HEK293 (cell line): ENCODE measurements around the gene RAP1B.

Source experiments
- CTCF ChIA-PET: fragments of 350-600 bp; formaldehyde crosslinking; extraction: SDS; loops from one replicate; lab custom pipeline; 2021; ENCODE audit warnings: antibody characterized with exemption; lab: Yijun Ruan, JAX
- POLR2A ChIA-PET: fragments of 300-600 bp; formaldehyde crosslinking; extraction: SDS; loops from one replicate; lab custom pipeline; 2020; ENCODE audit warnings: antibody characterized with exemption, inconsistent platforms; lab: Yijun Ruan, JAX
- H3K27ac ChIP-seq: fragments of 200-500 bp; sonication (Bioruptor generic); 2 replicates; pipeline ENCODE4 v1.5.1; 2014; ENCODE audit warnings: low read depth, low read length, control low read depth, inconsistent platforms; ENCODE audit errors: extremely low read depth
- H3K36me3 ChIP-seq, 2 experiments: fragments of 200-500 bp in 1 of 2; sonication (Bioruptor generic) in 1 of 2; 1 replicate in 1 of 2; 2 replicates in 1 of 2; pipeline ENCODE4 v1.5.1; 2014 to 2017; ENCODE audit warnings: inconsistent platforms in 2 of 2, low read length in 2 of 2; ENCODE audit not compliant: control insufficient read depth in 2 of 2, insufficient read depth in 1 of 2
- H3K4me1 ChIP-seq: fragments of 200-500 bp; sonication (Bioruptor generic); 2 replicates; pipeline ENCODE4 v1.5.1; 2014; ENCODE audit warnings: mild to moderate bottlenecking, low read length, inconsistent platforms; ENCODE audit not compliant: control insufficient read depth, insufficient read depth
- H3K4me3 ChIP-seq: 2 replicates; pipeline ENCODE4 v1.5.1; 2011; ENCODE audit warnings: low read depth, mild to moderate bottlenecking, control low read depth, low read length, moderate library complexity
- H3K9me3 ChIP-seq: fragments of 200-500 bp; sonication (Bioruptor generic); 2 replicates; pipeline ENCODE4 v1.5.1; 2014; ENCODE audit warnings: low read depth, low read length, inconsistent platforms; ENCODE audit not compliant: control insufficient read depth, insufficient read depth
- BCL6B ChIP-seq: fragments of 450-650 bp; formaldehyde crosslinking; IDR thresholded peaks from 2 replicates; pipeline ENCODE4 v1.5.1; 2017; ENCODE audit warnings: missing biosample characterization, missing genetic modification characterization
- CTCF ChIP-seq: fragments of 450-650 bp; formaldehyde crosslinking; IDR thresholded peaks from 2 replicates; pipeline ENCODE4 v1.5.1; 2016; ENCODE audit warnings: missing biosample characterization, missing genetic modification characterization
- GLI4 ChIP-seq: fragments of 450-650 bp; formaldehyde crosslinking; IDR thresholded peaks from 2 replicates; pipeline ENCODE4 v1.5.1; 2016; ENCODE audit warnings: missing biosample characterization, missing genetic modification characterization
- GLIS1 ChIP-seq: fragments of 450-650 bp; formaldehyde crosslinking; IDR thresholded peaks from 2 replicates; pipeline ENCODE4 v1.5.1; 2016; ENCODE audit warnings: missing biosample characterization, missing genetic modification characterization
- MZF1 ChIP-seq: fragments of 450-650 bp; formaldehyde crosslinking; IDR thresholded peaks from 2 replicates; pipeline ENCODE4 v1.5.1; 2017; ENCODE audit warnings: missing biosample characterization, missing genetic modification characterization, borderline replicate concordance
- ZBTB7A ChIP-seq: fragments of 450-650 bp; formaldehyde crosslinking; IDR thresholded peaks from 2 replicates; pipeline ENCODE4 v1.5.1; 2016; ENCODE audit warnings: low read depth, missing biosample characterization, missing genetic modification characterization
- ZFP3 ChIP-seq: fragments of 450-650 bp; formaldehyde crosslinking; IDR thresholded peaks from 2 replicates; pipeline ENCODE4 v1.5.1; 2016; ENCODE audit warnings: low read depth, missing biosample characterization, missing genetic modification characterization
- ZNF146 ChIP-seq: fragments of 450-650 bp; formaldehyde crosslinking; IDR thresholded peaks from 2 replicates; pipeline ENCODE4 v1.5.1; 2016; ENCODE audit warnings: missing biosample characterization, missing genetic modification characterization
- ZNF394 ChIP-seq: fragments of 450-650 bp; formaldehyde crosslinking; IDR thresholded peaks from 2 replicates; pipeline ENCODE4 v1.5.1; 2016; ENCODE audit warnings: missing biosample characterization, missing genetic modification characterization, mild to moderate bottlenecking, moderate library complexity, borderline replicate concordance
- ZNF398 ChIP-seq: fragments of 450-650 bp; formaldehyde crosslinking; IDR thresholded peaks from 2 replicates; pipeline ENCODE4 v1.5.1; 2017; ENCODE audit warnings: missing biosample characterization, missing genetic modification characterization
- ZNF473 ChIP-seq: fragments of 450-650 bp; formaldehyde crosslinking; IDR thresholded peaks from 2 replicates; pipeline ENCODE4 v1.5.1; 2017; ENCODE audit warnings: missing biosample characterization, missing genetic modification characterization
- ZNF48 ChIP-seq: fragments of 450-650 bp; formaldehyde crosslinking; IDR thresholded peaks from 2 replicates; pipeline ENCODE4 v1.5.1; 2016; ENCODE audit warnings: missing biosample characterization, missing genetic modification characterization
- ZNF558 ChIP-seq: fragments of 450-650 bp; formaldehyde crosslinking; IDR thresholded peaks from 2 replicates; pipeline ENCODE4 v1.5.1; 2016; ENCODE audit warnings: missing biosample characterization, missing genetic modification characterization
- ZNF585B ChIP-seq: fragments of 450-650 bp; formaldehyde crosslinking; IDR thresholded peaks from 2 replicates; pipeline ENCODE4 v1.5.1; 2016; ENCODE audit warnings: missing biosample characterization, missing genetic modification characterization
- ZNF658 ChIP-seq: fragments of 450-650 bp; formaldehyde crosslinking; IDR thresholded peaks from 2 replicates; pipeline ENCODE4; 2016; ENCODE audit warnings: missing biosample characterization, missing genetic modification characterization
- TF ChIP-seq, protein P1 (sequence below): fragments of 450-650 bp; formaldehyde crosslinking; IDR thresholded peaks from 2 replicates; pipeline ENCODE4 v1.5.1; 2016; ENCODE audit warnings: missing biosample characterization, missing genetic modification characterization, borderline replicate concordance
- TF ChIP-seq, protein P2 (sequence below): fragments of 450-650 bp; formaldehyde crosslinking; IDR thresholded peaks from 2 replicates; pipeline ENCODE4 v1.5.1; 2016; ENCODE audit warnings: missing biosample characterization, missing genetic modification characterization
- TF ChIP-seq, protein P3 (sequence below): fragments of 450-650 bp; formaldehyde crosslinking; IDR thresholded peaks from 2 replicates; pipeline ENCODE4 v1.5.1; 2016; ENCODE audit warnings: missing biosample characterization, missing genetic modification characterization
- TF ChIP-seq, protein P4 (sequence below): fragments of 450-650 bp; formaldehyde crosslinking; IDR thresholded peaks from 2 replicates; pipeline ENCODE4 v1.5.1; 2017; ENCODE audit warnings: missing biosample characterization, missing genetic modification characterization

Gene RAP1B

GRCh38 chr12:68638721-68639395, 28.2 kb downstream of the RAP1B start (continued):
- TF ChIP-seq, protein P1, sequence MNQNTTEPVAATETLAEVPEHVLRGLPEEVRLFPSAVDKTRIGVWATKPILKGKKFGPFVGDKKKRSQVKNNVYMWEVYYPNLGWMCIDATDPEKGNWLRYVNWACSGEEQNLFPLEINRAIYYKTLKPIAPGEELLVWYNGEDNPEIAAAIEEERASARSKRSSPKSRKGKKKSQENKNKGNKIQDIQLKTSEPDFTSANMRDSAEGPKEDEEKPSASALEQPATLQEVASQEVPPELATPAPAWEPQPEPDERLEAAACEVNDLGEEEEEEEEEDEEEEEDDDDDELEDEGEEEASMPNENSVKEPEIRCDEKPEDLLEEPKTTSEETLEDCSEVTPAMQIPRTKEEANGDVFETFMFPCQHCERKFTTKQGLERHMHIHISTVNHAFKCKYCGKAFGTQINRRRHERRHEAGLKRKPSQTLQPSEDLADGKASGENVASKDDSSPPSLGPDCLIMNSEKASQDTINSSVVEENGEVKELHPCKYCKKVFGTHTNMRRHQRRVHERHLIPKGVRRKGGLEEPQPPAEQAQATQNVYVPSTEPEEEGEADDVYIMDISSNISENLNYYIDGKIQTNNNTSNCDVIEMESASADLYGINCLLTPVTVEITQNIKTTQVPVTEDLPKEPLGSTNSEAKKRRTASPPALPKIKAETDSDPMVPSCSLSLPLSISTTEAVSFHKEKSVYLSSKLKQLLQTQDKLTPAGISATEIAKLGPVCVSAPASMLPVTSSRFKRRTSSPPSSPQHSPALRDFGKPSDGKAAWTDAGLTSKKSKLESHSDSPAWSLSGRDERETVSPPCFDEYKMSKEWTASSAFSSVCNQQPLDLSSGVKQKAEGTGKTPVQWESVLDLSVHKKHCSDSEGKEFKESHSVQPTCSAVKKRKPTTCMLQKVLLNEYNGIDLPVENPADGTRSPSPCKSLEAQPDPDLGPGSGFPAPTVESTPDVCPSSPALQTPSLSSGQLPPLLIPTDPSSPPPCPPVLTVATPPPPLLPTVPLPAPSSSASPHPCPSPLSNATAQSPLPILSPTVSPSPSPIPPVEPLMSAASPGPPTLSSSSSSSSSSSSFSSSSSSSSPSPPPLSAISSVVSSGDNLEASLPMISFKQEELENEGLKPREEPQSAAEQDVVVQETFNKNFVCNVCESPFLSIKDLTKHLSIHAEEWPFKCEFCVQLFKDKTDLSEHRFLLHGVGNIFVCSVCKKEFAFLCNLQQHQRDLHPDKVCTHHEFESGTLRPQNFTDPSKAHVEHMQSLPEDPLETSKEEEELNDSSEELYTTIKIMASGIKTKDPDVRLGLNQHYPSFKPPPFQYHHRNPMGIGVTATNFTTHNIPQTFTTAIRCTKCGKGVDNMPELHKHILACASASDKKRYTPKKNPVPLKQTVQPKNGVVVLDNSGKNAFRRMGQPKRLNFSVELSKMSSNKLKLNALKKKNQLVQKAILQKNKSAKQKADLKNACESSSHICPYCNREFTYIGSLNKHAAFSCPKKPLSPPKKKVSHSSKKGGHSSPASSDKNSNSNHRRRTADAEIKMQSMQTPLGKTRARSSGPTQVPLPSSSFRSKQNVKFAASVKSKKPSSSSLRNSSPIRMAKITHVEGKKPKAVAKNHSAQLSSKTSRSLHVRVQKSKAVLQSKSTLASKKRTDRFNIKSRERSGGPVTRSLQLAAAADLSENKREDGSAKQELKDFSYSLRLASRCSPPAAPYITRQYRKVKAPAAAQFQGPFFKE, result no peak
- TF ChIP-seq BCL6B (tag by site-specific recombination), result no peak
- no peak for TF ChIP-seq ZNF585B (tag by site-specific recombination)
- TF ChIP-seq, protein P2, sequence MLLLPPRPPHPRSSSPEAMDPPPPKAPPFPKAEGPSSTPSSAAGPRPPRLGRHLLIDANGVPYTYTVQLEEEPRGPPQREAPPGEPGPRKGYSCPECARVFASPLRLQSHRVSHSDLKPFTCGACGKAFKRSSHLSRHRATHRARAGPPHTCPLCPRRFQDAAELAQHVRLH, result no peak
- TF ChIP-seq GLI4 (tag by site-specific recombination), result no peak
- TF ChIP-seq ZNF146 (tag by site-specific recombination), result no peak
- no peak for TF ChIP-seq ZNF558 (tag by site-specific recombination)
- TF ChIP-seq ZNF394 (tag by site-specific recombination), result 0 out of 2 replicates have a peak, but pooled peaks have one; percentile 24
- TF ChIP-seq, protein P3, sequence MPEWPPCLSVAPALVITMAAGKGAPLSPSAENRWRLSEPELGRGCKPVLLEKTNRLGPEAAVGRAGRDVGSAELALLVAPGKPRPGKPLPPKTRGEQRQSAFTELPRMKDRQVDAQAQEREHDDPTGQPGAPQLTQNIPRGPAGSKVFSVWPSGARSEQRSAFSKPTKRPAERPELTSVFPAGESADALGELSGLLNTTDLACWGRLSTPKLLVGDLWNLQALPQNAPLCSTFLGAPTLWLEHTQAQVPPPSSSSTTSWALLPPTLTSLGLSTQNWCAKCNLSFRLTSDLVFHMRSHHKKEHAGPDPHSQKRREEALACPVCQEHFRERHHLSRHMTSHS, result no peak
- no peak for TF ChIP-seq ZNF398 (tag by site-specific recombination)

GRCh38 chr12:68639396-68639767, 28.7 kb downstream of the RAP1B start:
- Histone ChIP-seq H3K9me3 (no peaks in the 10 kb centered on the region), H3K4me1 (peaks cover 10% of the 10 kb centered on the region), H3K36me3 (peaks cover 4 to 5% of the 10 kb centered on the region in 2 experiments), H3K4me3 (no peak overlapping the region), H3K27ac (no peak overlapping the region)
- POLR2A ChIA-PET, result interaction anchor here (0.5 kb wide), 1 partner anchor 107 kb away, joined by 4 read pairs; no protein-coding TSS in a partner anchor
- CTCF ChIA-PET, result no interaction called here
- TF ChIP-seq ZBTB7A (tag by site-specific recombination) (no peak), ZFP3 (no peak), GLIS1 (tag by site-specific recombination) (no peak), ZNF48 (tag by site-specific recombination) (no peak), ZNF473 (tag by site-specific recombination) (no peak), CTCF (tag by site-specific recombination) (no peak), ZNF658 (tag by site-specific recombination) (no peak), MZF1 (tag by site-specific recombination) (no peak)
- TF ChIP-seq, protein P3, result no peak
- TF ChIP-seq, protein P4, sequence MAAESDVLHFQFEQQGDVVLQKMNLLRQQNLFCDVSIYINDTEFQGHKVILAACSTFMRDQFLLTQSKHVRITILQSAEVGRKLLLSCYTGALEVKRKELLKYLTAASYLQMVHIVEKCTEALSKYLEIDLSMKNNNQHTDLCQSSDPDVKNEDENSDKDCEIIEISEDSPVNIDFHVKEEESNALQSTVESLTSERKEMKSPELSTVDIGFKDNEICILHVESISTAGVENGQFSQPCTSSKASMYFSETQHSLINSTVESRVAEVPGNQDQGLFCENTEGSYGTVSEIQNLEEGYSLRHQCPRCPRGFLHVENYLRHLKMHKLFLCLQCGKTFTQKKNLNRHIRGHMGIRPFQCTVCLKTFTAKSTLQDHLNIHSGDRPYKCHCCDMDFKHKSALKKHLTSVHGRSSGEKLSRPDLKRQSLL (tag by site-specific recombination), result no peak
